Caco-2 (cell line): ENCODE measurements around the gene SAFB2. TPM values are rescaled to one million over a fixed set of nuclear protein-coding genes. Genes with fewer than 3 reads are reported as not detected.

Experiments used
- BruUV-seq: library from RNA; stranded (reverse); fragments of 400-500 nt; replicated peaks from 2 replicates; lab custom pipeline; 2021; lab: Mats Ljungman, UMichigan
- CTCF ChIA-PET: fragments of 300-600 bp; sonication (Branson Sonifier 250); formaldehyde crosslinking; loops from one replicate; lab custom pipeline; 2022; ENCODE audit warnings: antibody characterized with exemption; lab: Charles Lee
- POLR2A ChIA-PET: fragments of 300-600 bp; sonication (Branson Sonifier 250); formaldehyde crosslinking; loops from one replicate; lab custom pipeline; 2022; ENCODE audit warnings: antibody characterized with exemption; lab: Charles Lee
- DNase-seq, 2 experiments: peaks; one replicate each; pipeline versions ENCODE4 v3.0.0 to v3.0.0-alpha.2; 2020 to 2022
- H3K27me3 ChIP-seq: replicated peaks from 2 replicates; pipeline ENCODE4 v1.6.0; 2011; ENCODE audit warnings: low read length; ENCODE audit not compliant: control insufficient read depth, insufficient read depth
- H3K36me3 ChIP-seq: 2 replicates; pipeline ENCODE4 v1.5.1; 2011; ENCODE audit warnings: low read length; ENCODE audit not compliant: control insufficient read depth, insufficient read depth
- H3K4me1 ChIP-seq: fragments of 250-450 bp; sonication (Bioruptor Pico); 2 replicates; pipeline ENCODE4 v1.5.1; 2020; ENCODE audit warnings: mild to moderate bottlenecking
- H3K4me3 ChIP-seq: 2 replicates; pipeline ENCODE4 v1.5.1; 2011; ENCODE audit warnings: low read depth, mild to moderate bottlenecking, control low read depth, low read length
- H3K9me3 ChIP-seq: fragments of 250-450 bp; sonication (Bioruptor Pico); 2 replicates; pipeline ENCODE4 v1.5.1; 2020; ENCODE audit warnings: mild to moderate bottlenecking, moderate library complexity
- H3K27ac Mint-ChIP-seq: one replicate; pipeline ENCODE4 v1.8.0; 2022; ENCODE audit warnings: mixed read lengths; ENCODE audit not compliant: unreplicated experiment
- H3K27me3 Mint-ChIP-seq: one replicate; pipeline ENCODE4 v1.8.0; 2022; ENCODE audit warnings: mixed read lengths; ENCODE audit not compliant: insufficient read depth, unreplicated experiment
- H3K36me3 Mint-ChIP-seq: one replicate; pipeline ENCODE4 v1.8.0; 2022; ENCODE audit warnings: mild to moderate bottlenecking, mixed read lengths; ENCODE audit not compliant: insufficient read depth, unreplicated experiment
- H3K4me1 Mint-ChIP-seq: one replicate; pipeline ENCODE4 v1.8.0; 2022; ENCODE audit warnings: low read depth, mixed read lengths; ENCODE audit not compliant: unreplicated experiment
- H3K4me3 Mint-ChIP-seq: one replicate; pipeline ENCODE4 v1.8.0; 2022; ENCODE audit warnings: mild to moderate bottlenecking, moderate library complexity, mixed read lengths; ENCODE audit not compliant: unreplicated experiment
- H3K9me3 Mint-ChIP-seq: one replicate; pipeline ENCODE4 v1.8.0; 2022; ENCODE audit warnings: mixed read lengths; ENCODE audit not compliant: unreplicated experiment
- CTCF ChIP-seq, 2 experiments: fragments of 200-600 bp in 1 of 2; IDR thresholded peaks; 1 replicate in 1 of 2; 2 replicates in 1 of 2; pipeline versions ENCODE4 v1.5.1 to v1.8.0; 2011 to 2022; ENCODE audit warnings: antibody characterized with exemption in 1 of 2, control low read depth in 1 of 2, inconsistent platforms in 1 of 2, low read depth in 1 of 2, low read length in 1 of 2, mild to moderate bottlenecking in 1 of 2, moderate library complexity in 1 of 2; ENCODE audit not compliant: insufficient read depth in 1 of 2, severe bottlenecking in 1 of 2, unreplicated experiment in 1 of 2
- intact Hi-C: fragments of 100-400 bp; cut with micrococcal nuclease; formaldehyde crosslinking; loops from one replicate; pipeline ENCODE4 v1.10.0; 2022; ENCODE audit not compliant: unreplicated experiment
- total RNA-seq: library from RNA; stranded (reverse); gene quantifications from 2 replicates; pipeline ENCODE4 v1.2.3, GENCODE V29; 2022

SAFB2 gene
- total RNA-seq, 1 experiment from 2014 or later: 81.3 TPM

DNA sequence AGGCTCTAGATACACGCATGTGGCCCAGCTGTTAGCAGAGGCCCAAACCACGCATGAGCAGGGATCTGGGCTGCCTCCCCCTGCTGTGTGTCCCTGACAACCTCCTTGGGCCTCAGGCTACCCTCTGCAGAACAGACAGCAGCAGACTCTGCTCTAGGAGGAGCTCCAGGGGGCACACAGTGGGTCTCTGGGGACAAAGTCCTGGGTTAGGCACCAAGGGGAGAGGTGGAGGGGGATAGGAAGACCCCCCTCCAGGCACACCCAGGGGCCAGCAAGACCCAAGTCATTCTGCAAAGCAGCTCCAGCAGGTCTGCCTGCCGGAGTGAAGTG, 62.8 kb downstream of the SAFB2 start:
- ChIA-PET CTCF (interaction anchor here (0.7 kb wide), 1 partner anchor 489 kb away, joined by 5 read pairs; no protein-coding TSS in a partner anchor), POLR2A (no interaction called here)
- peaks cover 8% of the 10 kb centered on the region for H3K4me1 Mint-ChIP-seq
- no peak for TF ChIP-seq CTCF (IDR thresholded peaks at IDR 0.05; ENCODE audit: insufficient read depth in 1 of 2, low read depth in 1 of 2, low read length in 1 of 2, severe bottlenecking in 1 of 2, unreplicated experiment in 1 of 2)
- no TSS peak for BruUV-seq
- H3K36me3 Mint-ChIP-seq: peaks cover 22% of the 10 kb centered on the region
- H3K27ac Mint-ChIP-seq: no peak overlapping the region
- no peaks in the 10 kb centered on the region for H3K36me3 ChIP-seq
- H3K4me3 ChIP-seq: no peak overlapping the region
- no peaks in the 10 kb centered on the region for H3K27me3 ChIP-seq
- H3K27me3 Mint-ChIP-seq: no peaks in the 10 kb centered on the region
- no peaks in the 10 kb centered on the region for H3K9me3 ChIP-seq
- no peaks in the 10 kb centered on the region for H3K4me1 ChIP-seq
- peaks cover 8% of the 10 kb centered on the region for H3K9me3 Mint-ChIP-seq
- intact Hi-C loops: no loop called here
- DNase-seq: no peak
- H3K4me3 Mint-ChIP-seq: no peak overlapping the region

DNA sequence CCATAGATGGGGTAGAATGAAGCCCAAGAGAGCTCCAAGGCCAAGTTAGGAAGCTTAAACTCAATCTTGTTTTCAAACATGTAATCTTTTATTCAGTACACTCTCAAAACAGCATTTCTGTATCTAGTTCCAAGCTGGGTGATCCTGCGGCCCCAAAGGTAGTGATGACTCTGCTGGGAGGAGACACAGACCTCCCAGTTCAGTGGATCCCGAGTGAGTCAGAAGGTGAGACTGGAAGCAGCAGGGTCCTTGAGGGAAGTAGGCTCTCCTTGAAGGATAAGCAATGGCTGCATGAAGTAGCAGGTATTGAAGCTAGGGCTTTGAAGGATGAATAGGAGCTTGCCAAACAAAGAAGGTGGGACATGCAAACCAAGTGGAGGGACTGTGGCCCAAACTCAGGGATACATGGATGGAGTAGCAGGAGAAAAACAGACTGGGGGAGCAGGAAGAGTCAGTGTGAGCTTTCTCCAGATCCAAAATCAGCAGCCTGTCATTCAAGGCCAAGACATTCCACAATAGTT, 64.4 kb downstream of the SAFB2 start:
- Mint-ChIP-seq H3K4me3 (no peak overlapping the region), H3K27ac (peak overlapping the region; percentile 26), H3K27me3 (no peaks in the 10 kb centered on the region), H3K4me1 (peaks cover 8% of the 10 kb centered on the region), H3K36me3 (peaks cover 20% of the 10 kb centered on the region), H3K9me3 (peaks cover 8% of the 10 kb centered on the region)
- Histone ChIP-seq H3K4me3 (no peak overlapping the region), H3K36me3 (no peaks in the 10 kb centered on the region), H3K4me1 (no peaks in the 10 kb centered on the region), H3K9me3 (no peaks in the 10 kb centered on the region), H3K27me3 (no peaks in the 10 kb centered on the region)
- intact Hi-C loops: no loop called here
- DNase-seq: no peak
- CTCF ChIA-PET: no interaction called here
- TF ChIP-seq CTCF (IDR thresholded peaks at IDR 0.05; ENCODE audit: insufficient read depth in 1 of 2, low read depth in 1 of 2, low read length in 1 of 2, severe bottlenecking in 1 of 2, unreplicated experiment in 1 of 2): no peak
- POLR2A ChIA-PET: no interaction called here
- no TSS peak for BruUV-seq

DNA sequence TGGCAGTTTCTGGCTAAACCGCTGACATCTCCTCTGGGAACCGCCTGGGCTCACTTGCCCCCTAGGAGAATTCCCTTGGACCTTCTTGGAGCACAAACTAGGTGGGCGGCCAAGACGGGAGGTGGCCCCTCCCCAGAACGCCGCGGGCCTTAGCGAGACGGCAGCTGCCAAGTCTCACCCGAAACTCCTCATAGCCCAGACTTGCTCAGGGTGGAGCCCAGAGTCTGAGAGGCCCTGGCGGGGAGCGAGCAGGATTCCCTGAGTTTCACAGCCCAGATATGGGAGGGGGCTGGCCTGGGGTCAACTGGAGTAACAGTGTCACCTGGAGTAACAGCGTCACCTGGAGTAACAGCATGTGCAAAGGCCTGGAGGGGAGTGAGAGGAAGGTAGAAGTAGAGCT, 64.9 kb downstream of the SAFB2 start:
- intact Hi-C loops: no loop called here
- no peaks in the 10 kb centered on the region for H3K4me1 ChIP-seq
- TF ChIP-seq CTCF (IDR thresholded peaks at IDR 0.05; ENCODE audit: insufficient read depth in 1 of 2, low read depth in 1 of 2, low read length in 1 of 2, severe bottlenecking in 1 of 2, unreplicated experiment in 1 of 2): no peak
- H3K9me3 Mint-ChIP-seq: peaks cover 8% of the 10 kb centered on the region
- H3K4me1 Mint-ChIP-seq: peaks cover 8% of the 10 kb centered on the region
- no peak overlapping the region for H3K4me3 ChIP-seq
- POLR2A ChIA-PET: no interaction called here
- DNase-seq: no peak
- H3K36me3 Mint-ChIP-seq: peaks cover 16% of the 10 kb centered on the region
- no peaks in the 10 kb centered on the region for H3K27me3 ChIP-seq
- peak overlapping the region; percentile 26 for H3K27ac Mint-ChIP-seq
- H3K4me3 Mint-ChIP-seq: no peak overlapping the region
- CTCF ChIA-PET: no interaction called here
- H3K9me3 ChIP-seq: no peaks in the 10 kb centered on the region
- no TSS peak for BruUV-seq
- H3K36me3 ChIP-seq: no peaks in the 10 kb centered on the region
- H3K27me3 Mint-ChIP-seq: no peaks in the 10 kb centered on the region
